ENCODE results near the gene LRP1B.

- TF ChIP-seq POLR2AphosphoS5 (IDR thresholded peaks at IDR 0.05; ENCODE audit: low read depth, low read length) (no peak), TAF1 (IDR thresholded peaks at IDR 0.05; ENCODE audit: borderline replicate concordance, insufficient read depth, low read length) (no peak)
Measured at GRCh38 chr2:142069251-142069888, 61.4 kb downstream of the LRP1B start.

Data from PFSK-1 (cell line).